ENCODE measurements around the gene CYP27A1. TPM values are rescaled to one million over a fixed set of nuclear protein-coding genes. Genes with fewer than 3 reads are reported as not detected.

Gene CYP27A1
- total and polyA plus RNA-seq, 4 donors: 38.3 to 110 (median 77.1) TPM

DNA sequence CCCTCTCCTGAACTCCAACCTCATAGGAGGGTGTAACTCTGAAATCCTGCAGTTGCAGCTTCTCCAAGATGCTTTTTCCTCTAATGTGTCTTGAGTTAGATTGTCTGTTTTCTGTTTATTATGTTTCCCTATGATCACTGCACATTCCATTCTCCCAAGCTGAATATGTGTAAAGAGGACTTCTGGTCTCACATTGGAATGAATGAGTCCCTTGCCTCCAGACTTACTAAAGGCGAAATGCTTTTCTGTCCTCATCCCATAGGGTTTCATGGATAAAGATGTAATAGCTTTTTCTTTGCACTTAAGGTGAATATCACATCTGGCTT lies 35.5 kb upstream of the CYP27A1 start:
- 97 to 100% methylated on average over 1 of the region's 1 CpG for WGBS, 2 donors
- peaks cover 8 to 39% (median 36%) of the 10 kb centered on the region in 4 donors for H3K36me3 ChIP-seq (ENCODE audit: control insufficient read depth in 4 of 4, insufficient read depth in 4 of 4, low read length in 4 of 4)
- H3K9ac ChIP-seq (ENCODE audit: insufficient read depth in 1 of 2, low read length in 2 of 2): no peak overlapping the region
- H3K9me3 ChIP-seq (ENCODE audit: control insufficient read depth in 4 of 4, insufficient read depth in 3 of 4, low read length in 3 of 4): no peaks in the 10 kb centered on the region
- ATAC-seq (ENCODE audit: insufficient read depth, low FRiP score) (no peak), DNase-seq (no peak)
- no peak for TF ChIP-seq CTCF (IDR thresholded peaks at IDR 0.05; ENCODE audit: control extremely low read depth, extremely low read depth)
- no peak overlapping the region for H3K4me3 ChIP-seq
- no peak overlapping the region for H3K27ac ChIP-seq (ENCODE audit: low read depth in 1 of 2, low read length in 1 of 2)
- H3K27me3 ChIP-seq (ENCODE audit: control insufficient read depth in 3 of 3, insufficient read depth in 3 of 3, low read length in 2 of 3): no peaks in the 10 kb centered on the region
- H3K4me1 ChIP-seq (ENCODE audit: control insufficient read depth in 5 of 5, insufficient read depth in 5 of 5, low read length in 5 of 5): no peaks in the 10 kb centered on the region

DNA sequence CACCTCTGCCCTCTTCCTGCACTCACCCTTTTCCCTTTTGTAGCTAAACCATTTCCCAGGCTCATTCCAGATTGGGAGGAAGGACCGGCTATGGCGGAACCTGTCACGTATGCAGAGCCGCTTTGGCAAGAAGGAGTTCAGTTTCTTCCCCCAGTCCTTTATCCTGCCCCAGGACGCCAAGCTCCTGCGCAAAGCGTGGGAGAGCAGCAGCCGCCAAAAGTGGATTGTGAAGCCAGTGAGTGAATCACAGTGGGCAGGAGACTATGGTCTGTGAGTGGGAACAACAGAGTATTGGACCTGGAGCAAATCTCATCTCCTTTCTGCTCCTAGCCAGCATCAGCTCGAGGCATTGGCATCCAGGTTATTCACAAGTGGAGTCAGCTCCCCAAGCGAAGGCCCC lies 35.0 kb upstream of the CYP27A1 start:
- H3K27ac ChIP-seq (ENCODE audit: low read depth in 1 of 2, low read length in 1 of 2): no peak overlapping the region
- H3K36me3 ChIP-seq (ENCODE audit: control insufficient read depth in 4 of 4, insufficient read depth in 4 of 4, low read length in 4 of 4): peaks cover 10 to 39% (median 37%) of the 10 kb centered on the region in 4 donors
- 97 to 100% methylated on average over 10 of the region's 10 CpGs for WGBS, 2 donors
- no peak for TF ChIP-seq CTCF (IDR thresholded peaks at IDR 0.05; ENCODE audit: control extremely low read depth, extremely low read depth)
- H3K4me1 ChIP-seq (ENCODE audit: control insufficient read depth in 5 of 5, insufficient read depth in 5 of 5, low read length in 5 of 5): no peaks in the 10 kb centered on the region
- no peaks in the 10 kb centered on the region for H3K27me3 ChIP-seq (ENCODE audit: control insufficient read depth in 3 of 3, insufficient read depth in 3 of 3, low read length in 2 of 3)
- H3K9ac ChIP-seq (ENCODE audit: insufficient read depth in 1 of 2, low read length in 2 of 2): no peak overlapping the region
- H3K4me3 ChIP-seq: no peak overlapping the region
- DNase-seq (no peak), ATAC-seq (ENCODE audit: insufficient read depth, low FRiP score) (no peak)
- H3K9me3 ChIP-seq (ENCODE audit: control insufficient read depth in 4 of 4, insufficient read depth in 3 of 4, low read length in 3 of 4): no peaks in the 10 kb centered on the region

DNA sequence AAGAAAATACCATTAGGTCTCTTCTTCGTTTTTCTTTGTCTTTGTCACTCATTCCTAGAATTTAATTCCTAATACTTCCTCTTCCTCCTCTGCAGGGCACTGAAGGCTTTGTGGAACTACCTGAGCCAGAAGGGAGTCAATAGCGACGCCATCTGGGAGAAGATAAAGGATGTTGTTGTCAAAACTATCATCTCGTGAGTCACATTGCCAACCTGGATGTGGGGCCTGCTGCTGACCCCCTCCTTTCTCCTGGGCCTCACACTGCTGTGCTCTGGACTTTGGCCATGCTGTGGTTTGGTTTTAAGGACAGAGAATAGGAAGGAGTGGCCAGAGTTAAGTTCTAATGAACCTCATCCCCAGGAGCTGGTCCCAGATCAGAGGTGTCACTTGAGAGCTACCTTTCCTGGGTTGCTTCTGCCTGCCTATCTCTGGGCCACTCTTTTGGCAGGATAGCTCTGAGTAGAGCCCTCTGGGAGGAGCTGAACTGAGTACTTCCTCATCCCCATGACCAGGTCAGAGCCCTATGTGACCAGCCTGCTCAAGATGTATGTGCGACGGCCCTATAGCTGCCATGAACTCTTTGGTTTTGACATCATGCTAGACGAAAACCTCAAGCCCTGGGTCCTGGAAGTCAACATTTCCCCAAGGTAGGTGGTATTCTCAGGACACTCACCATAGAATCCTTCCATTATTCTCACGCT lies 33.1 kb upstream of the CYP27A1 start:
- H3K27ac ChIP-seq (ENCODE audit: low read depth in 1 of 2, low read length in 1 of 2): no peak overlapping the region
- no peak for TF ChIP-seq CTCF (IDR thresholded peaks at IDR 0.05; ENCODE audit: control extremely low read depth, extremely low read depth)
- no peak for ATAC-seq (ENCODE audit: insufficient read depth, low FRiP score)
- WGBS, 2 donors: 85 to 89% methylated on average over 8 of the region's 8 CpGs
- no peak for DNase-seq
- no peak overlapping the region for H3K4me3 ChIP-seq
- H3K9ac ChIP-seq (ENCODE audit: insufficient read depth in 1 of 2, low read length in 2 of 2): no peak overlapping the region
- H3K4me1 ChIP-seq (ENCODE audit: control insufficient read depth in 5 of 5, insufficient read depth in 5 of 5, low read length in 5 of 5): no peaks in the 10 kb centered on the region
- no peaks in the 10 kb centered on the region for H3K27me3 ChIP-seq (ENCODE audit: control insufficient read depth in 3 of 3, insufficient read depth in 3 of 3, low read length in 2 of 3)
- H3K36me3 ChIP-seq (ENCODE audit: control insufficient read depth in 4 of 4, insufficient read depth in 4 of 4, low read length in 4 of 4): peaks cover 25 to 56% (median 46%) of the 10 kb centered on the region in 4 donors
- no peaks in the 10 kb centered on the region for H3K9me3 ChIP-seq (ENCODE audit: control insufficient read depth in 4 of 4, insufficient read depth in 3 of 4, low read length in 3 of 4)

DNA sequence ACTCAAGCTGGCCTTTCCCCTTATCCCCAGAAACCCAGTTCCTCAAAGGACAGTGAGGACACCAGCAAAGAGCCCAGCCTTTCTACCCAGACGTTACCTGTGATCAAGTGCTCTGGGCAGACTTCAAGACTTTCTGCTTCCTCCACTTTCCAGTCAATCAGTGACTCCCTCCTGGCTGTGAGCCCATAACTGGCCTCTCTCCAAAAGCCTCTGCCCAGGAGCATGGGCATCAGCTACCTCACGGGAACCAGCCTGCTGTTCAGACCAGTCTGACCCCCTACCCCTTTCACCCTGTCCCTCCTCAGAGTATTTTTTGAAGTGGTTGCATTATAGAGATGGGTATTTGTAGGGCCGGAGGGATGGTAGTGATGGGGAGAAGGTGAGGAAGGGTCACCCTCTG lies 27.7 kb upstream of the CYP27A1 start:
- peak; percentile 19 to 65 (median 41) for DNase-seq
- Histone ChIP-seq H3K4me1 (ENCODE audit: control insufficient read depth in 5 of 5, insufficient read depth in 5 of 5, low read length in 5 of 5) (peaks cover 0 to 10% (median 0%) of the 10 kb centered on the region in 5 donors), H3K27ac (ENCODE audit: low read depth in 1 of 2, low read length in 1 of 2) (no peak overlapping the region), H3K36me3 (ENCODE audit: control insufficient read depth in 4 of 4, insufficient read depth in 4 of 4, low read length in 4 of 4) (peaks cover 27 to 44% (median 30%) of the 10 kb centered on the region in 4 donors), H3K4me3 (no peak overlapping the region), H3K9ac (ENCODE audit: insufficient read depth in 1 of 2, low read length in 2 of 2) (no peak overlapping the region), H3K9me3 (ENCODE audit: control insufficient read depth in 4 of 4, insufficient read depth in 3 of 4, low read length in 3 of 4) (no peaks in the 10 kb centered on the region), H3K27me3 (ENCODE audit: control insufficient read depth in 3 of 3, insufficient read depth in 3 of 3, low read length in 2 of 3) (no peaks in the 10 kb centered on the region)
- 71 to 89% methylated on average over 3 of the region's 3 CpGs for WGBS, 2 donors
- peak; percentile 53 for ATAC-seq (ENCODE audit: insufficient read depth, low FRiP score)
- TF ChIP-seq CTCF (IDR thresholded peaks at IDR 0.05; ENCODE audit: control extremely low read depth, extremely low read depth): no peak

Data from lung (tissue), 12 donors.